Kidney glomerular epithelial cell (primary cell): Measurements from ENCODE around the gene SERPINE1.

ENCODE experiments used
- DNase-seq: peaks from one replicate; lab custom pipeline; 2025; lab: John Stamatoyannopoulos, UW

Gene SERPINE1

GRCh38 chr7:101170617-101171441 lies 43.9 kb downstream of the SERPINE1 start:
- DNase-seq, result no peak

GRCh38 chr7:101171442-101171837 lies 44.5 kb downstream of the SERPINE1 start:
- DNase-seq, result no peak

GRCh38 chr7:101172005-101172853 lies 45.3 kb downstream of the SERPINE1 start:
- no peak for DNase-seq

- DNase-seq, result peak; percentile 39
Observed at GRCh38 chr7:101172854-101173751, 46.2 kb downstream of the SERPINE1 start.

GRCh38 chr7:101173752-101174244 lies 46.9 kb downstream of the SERPINE1 start:
- no peak for DNase-seq

DNA sequence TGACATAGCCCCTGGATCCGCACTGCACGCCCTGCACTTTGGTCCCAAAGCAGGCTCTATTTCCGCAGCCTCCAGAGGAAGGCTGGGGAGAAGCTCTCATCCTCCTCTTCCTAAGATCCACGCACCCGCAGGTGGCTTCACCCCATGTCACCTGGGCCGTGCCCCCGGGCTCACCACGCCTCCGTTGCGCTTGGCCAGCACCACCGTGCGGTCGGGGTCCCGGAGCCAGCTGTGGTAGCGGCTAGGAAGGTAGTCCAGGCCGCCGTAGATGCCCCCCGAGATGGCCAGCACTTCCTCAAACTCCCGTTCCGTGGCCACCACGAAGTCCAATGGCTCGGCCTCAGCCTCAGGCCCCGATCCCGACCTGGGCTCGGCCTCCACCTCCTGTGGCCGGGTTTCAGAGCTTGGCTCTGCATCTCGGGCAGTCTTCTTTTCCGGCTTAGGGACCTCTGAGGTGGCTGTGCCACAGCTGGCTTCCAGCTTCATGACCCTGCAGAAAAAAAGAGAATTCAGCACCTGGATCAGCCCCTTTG lies 47.5 kb downstream of the SERPINE1 start:
- no peak for DNase-seq

- no peak for DNase-seq
Observed at GRCh38 chr7:101175664-101176063, 48.8 kb downstream of the SERPINE1 start.

- DNase-seq, result no peak
Observed at GRCh38 chr7:101177644-101178043, 50.7 kb downstream of the SERPINE1 start.

- no peak for DNase-seq
Observed at GRCh38 chr7:101179117-101179516, 52.2 kb downstream of the SERPINE1 start.

- DNase-seq, result no peak
Observed at GRCh38 chr7:101179713-101180112, 52.8 kb downstream of the SERPINE1 start.

DNA sequence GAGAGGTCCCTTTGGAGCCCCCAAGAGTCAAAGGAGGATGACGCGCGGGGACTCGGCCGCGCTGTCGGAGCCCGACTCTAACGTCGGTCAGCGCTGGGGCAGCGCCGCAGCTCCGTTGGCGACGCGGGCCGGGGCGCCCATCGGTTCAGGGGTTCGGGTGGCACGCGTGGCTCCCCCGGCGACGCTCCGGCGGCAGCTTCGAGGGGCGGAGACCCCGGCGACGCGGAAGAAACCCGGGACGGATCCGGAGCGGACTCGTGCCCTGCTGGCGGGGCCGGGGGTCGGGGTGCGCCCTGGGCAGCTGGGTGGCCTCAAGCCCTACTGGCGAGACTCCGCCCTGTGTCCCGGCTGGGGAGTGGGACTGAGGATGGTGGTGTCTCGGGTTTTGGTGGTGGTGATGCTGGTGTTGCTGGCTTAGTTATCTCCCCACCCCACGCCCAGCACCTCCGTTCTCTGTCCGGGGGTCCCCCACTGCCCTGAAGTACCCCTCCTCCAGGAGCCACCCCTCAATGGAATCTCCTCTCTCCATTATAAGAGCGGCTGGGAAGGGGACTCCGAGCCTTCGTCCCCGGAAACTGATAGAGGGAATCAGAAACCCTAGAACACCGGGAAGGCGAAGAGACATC lies 53.3 kb downstream of the SERPINE1 start, which contains the start of gene NAT16:
Gene NAT16, minus strand, starts transcription at position 164 of the 626 bp plus-strand sequence. CDS start 5,486 bp downstream, outside the sequence.
- no peak for DNase-seq

GRCh38 chr7:101185258-101185839 lies 58.4 kb downstream of the SERPINE1 start:
- peak; percentile 71 for DNase-seq

DNA sequence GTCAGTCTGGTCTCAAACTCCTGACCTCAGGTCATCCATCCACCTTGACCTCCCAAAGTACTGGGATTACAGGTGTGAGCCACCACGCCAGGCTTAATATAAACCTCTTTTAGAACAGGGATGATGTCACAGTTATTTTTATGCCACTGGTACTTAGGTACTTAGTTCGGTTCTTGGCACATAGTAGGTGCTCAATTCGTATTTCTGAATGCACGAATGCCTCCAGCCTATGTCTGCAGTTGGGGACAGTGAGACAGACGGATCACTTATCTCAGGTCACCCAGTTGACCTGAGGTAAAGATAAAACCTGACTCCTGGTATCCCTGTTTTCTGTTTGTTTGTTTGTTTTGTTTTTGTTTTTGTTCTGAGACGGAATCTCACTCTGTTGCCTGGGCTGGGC lies 59.3 kb downstream of the SERPINE1 start:
- no peak for DNase-seq

- no peak for DNase-seq
Observed at GRCh38 chr7:101186844-101187428, 60.0 kb downstream of the SERPINE1 start.
